ENCODE results near the gene BIRC5. TPM values are rescaled to one million over a fixed set of nuclear protein-coding genes. Genes with fewer than 3 reads are reported as not detected.
A peak's percentile ranks its signal among the peaks of the same experiment; 100 is the strongest.

The BIRC5 gene
- total and polyA plus RNA-seq, 2 experiments from 2014 or later, result 17.7 to 65.2 TPM

GRCh38 chr17:78185981-78186691 is 27.9 kb upstream of the BIRC5 start:
- DNase-seq (ENCODE audit: low read depth in 1 of 2, low spot score in 1 of 2), result no peak
- Histone ChIP-seq H3K4me1 (ENCODE audit: low read depth) (peaks cover 6% of the 10 kb centered on the region), H3K27me3 (no peaks in the 10 kb centered on the region), H3K4me3 (peak overlapping the region; percentile 47), H3K9me3 (ENCODE audit: low read depth) (no peaks in the 10 kb centered on the region), H3K27ac (no peak overlapping the region), H3K36me3 (no peaks in the 10 kb centered on the region)
- TF ChIP-seq, protein P1, sequence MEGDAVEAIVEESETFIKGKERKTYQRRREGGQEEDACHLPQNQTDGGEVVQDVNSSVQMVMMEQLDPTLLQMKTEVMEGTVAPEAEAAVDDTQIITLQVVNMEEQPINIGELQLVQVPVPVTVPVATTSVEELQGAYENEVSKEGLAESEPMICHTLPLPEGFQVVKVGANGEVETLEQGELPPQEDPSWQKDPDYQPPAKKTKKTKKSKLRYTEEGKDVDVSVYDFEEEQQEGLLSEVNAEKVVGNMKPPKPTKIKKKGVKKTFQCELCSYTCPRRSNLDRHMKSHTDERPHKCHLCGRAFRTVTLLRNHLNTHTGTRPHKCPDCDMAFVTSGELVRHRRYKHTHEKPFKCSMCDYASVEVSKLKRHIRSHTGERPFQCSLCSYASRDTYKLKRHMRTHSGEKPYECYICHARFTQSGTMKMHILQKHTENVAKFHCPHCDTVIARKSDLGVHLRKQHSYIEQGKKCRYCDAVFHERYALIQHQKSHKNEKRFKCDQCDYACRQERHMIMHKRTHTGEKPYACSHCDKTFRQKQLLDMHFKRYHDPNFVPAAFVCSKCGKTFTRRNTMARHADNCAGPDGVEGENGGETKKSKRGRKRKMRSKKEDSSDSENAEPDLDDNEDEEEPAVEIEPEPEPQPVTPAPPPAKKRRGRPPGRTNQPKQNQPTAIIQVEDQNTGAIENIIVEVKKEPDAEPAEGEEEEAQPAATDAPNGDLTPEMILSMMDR (IDR thresholded peaks at IDR 0.05; ENCODE audit: low read depth, low read length), result no peak

DNA sequence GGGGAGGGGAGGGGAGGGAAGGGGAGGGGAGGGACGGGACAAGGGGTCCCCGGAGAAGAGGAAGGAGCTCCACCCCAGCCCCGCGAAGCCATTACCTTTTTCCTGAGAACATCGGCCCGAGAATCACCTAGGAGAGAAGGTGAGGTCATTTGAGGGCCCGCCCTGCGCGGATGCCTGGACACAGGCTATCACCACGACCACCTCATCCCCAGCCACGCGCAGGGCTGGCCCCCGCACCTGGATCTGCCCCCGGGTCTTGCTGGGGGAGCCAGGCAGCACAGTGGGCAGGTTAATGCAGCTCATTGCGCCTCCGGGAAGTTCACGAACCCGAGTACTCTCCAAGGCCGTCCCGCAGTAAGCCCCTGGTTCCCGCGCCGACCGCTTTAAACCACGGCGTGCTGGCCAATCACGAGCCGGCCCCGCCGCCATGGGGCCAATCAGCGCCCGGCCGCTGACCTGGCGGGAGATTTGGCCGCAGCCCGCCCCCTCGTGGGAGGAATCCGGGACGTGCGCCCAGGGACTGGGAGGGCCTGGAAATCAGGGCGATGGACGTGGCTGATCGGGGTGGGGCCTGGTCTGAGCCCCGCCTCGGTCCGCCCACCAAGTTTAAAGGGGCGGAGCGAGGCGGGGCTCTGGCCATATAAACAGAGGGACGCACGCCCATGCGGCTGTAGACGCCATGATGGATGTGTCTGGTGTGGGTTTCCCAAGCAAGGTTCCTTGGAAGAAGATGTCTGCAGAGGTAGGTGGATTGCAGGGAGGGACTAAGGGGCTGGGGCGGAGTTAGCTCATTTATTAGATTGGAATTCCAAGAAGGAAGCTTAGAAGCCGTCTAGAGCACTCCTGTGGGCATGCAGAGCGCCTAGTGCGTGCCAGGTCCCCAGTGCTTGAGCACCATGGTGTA is 27.1 kb upstream of the BIRC5 start, which contains the start of the genes AFMID and TK1:
AFMID (plus strand) TSS at position 671 of the 904 bp plus-strand sequence; CDS start at position 680, 9 bp downstream.
TK1 (minus strand) TSS at position 361 of the 904 bp plus-strand sequence; CDS start at position 303, 58 bp downstream.
- peak; percentile 98 for DNase-seq (ENCODE audit: low read depth in 1 of 2, low spot score in 1 of 2)
- H3K4me1 ChIP-seq (ENCODE audit: low read depth), result peaks cover 6% of the 10 kb centered on the region
- H3K27ac ChIP-seq, result no peak within 1 kb of the TSS
- no peaks in the 10 kb centered on the region for H3K36me3 ChIP-seq
- H3K4me3 ChIP-seq, result peak within 1 kb of the TSS; percentile 47
- no peaks in the 10 kb centered on the region for H3K27me3 ChIP-seq
- H3K9me3 ChIP-seq (ENCODE audit: low read depth), result no peaks in the 10 kb centered on the region
- TF ChIP-seq, protein P1 (IDR thresholded peaks at IDR 0.05; ENCODE audit: low read depth, low read length), result peak; percentile 73

- H3K27me3 ChIP-seq, result no peaks in the 10 kb centered on the region
- no peak overlapping the region for H3K4me3 ChIP-seq
- TF ChIP-seq, protein P1 (IDR thresholded peaks at IDR 0.05; ENCODE audit: low read depth, low read length), result no peak
- no peak for DNase-seq (ENCODE audit: low read depth in 1 of 2, low spot score in 1 of 2)
- peaks cover 7% of the 10 kb centered on the region for H3K36me3 ChIP-seq
- H3K4me1 ChIP-seq (ENCODE audit: low read depth), result no peaks in the 10 kb centered on the region
- no peak overlapping the region for H3K27ac ChIP-seq
- H3K9me3 ChIP-seq (ENCODE audit: low read depth), result no peaks in the 10 kb centered on the region
These were observed 17.3 kb upstream of the BIRC5 start for GRCh38 chr17:78196716-78197115.

- DNase-seq (ENCODE audit: low read depth in 1 of 2, low spot score in 1 of 2), result no peak
These were observed 16.8 kb upstream of the BIRC5 start for GRCh38 chr17:78197147-78197832.

More at GRCh38 chr17:78197147-78197832, 16.8 kb upstream of the BIRC5 start:
- Histone ChIP-seq H3K36me3 (peaks cover 7% of the 10 kb centered on the region), H3K27me3 (no peaks in the 10 kb centered on the region), H3K4me3 (no peak overlapping the region), H3K9me3 (ENCODE audit: low read depth) (no peaks in the 10 kb centered on the region), H3K4me1 (ENCODE audit: low read depth) (no peaks in the 10 kb centered on the region), H3K27ac (no peak overlapping the region)
- TF ChIP-seq, protein P1 (IDR thresholded peaks at IDR 0.05; ENCODE audit: low read depth, low read length), result no peak
